Ovary (tissue), 9 donors: Measurements from ENCODE around the gene NFIB. TPM values are rescaled to one million over a fixed set of nuclear protein-coding genes. Genes with fewer than 3 reads are reported as not detected.

Source experiments
- DNase-seq, 5 donors: peaks; one replicate each; pipeline ENCODE4 v3.0.0-alpha.2; 2019 to 2020
- H3K27ac ChIP-seq, 2 donors: fragments of 200-600 bp; one replicate each; pipeline versions ENCODE4 v1.5.1 to v1.8.0; 2019 to 2022
- H3K27me3 ChIP-seq: fragments of 200-600 bp; one replicate; pipeline ENCODE4 v1.8.0; 2022
- H3K36me3 ChIP-seq: fragments of 200-600 bp; sonication (generic); one replicate; pipeline ENCODE4 v1.5.1; 2019
- H3K4me1 ChIP-seq: one replicate; pipeline ENCODE4 v1.8.1; 2013; ENCODE audit warnings: mild to moderate bottlenecking, moderate library complexity; ENCODE audit not compliant: insufficient read depth
- H3K4me3 ChIP-seq: fragments of 200-600 bp; sonication (generic); one replicate; pipeline ENCODE4 v1.5.1; 2017
- H3K9me3 ChIP-seq, 2 donors: fragments of 200-600 bp in 1 of 2; sonication (generic) in 1 of 2; one replicate each; pipeline versions ENCODE4 v1.5.1 to v1.8.1; 2013 to 2019; ENCODE audit warnings: mild to moderate bottlenecking in 1 of 2, moderate library complexity in 1 of 2
- CTCF ChIP-seq, 3 donors: fragments of 450-650 bp in 2 of 3; fragments of 200-600 bp in 1 of 3; IDR thresholded peaks; one replicate each; pipeline versions ENCODE4 v1.5.1 to v1.8.0; 2016 to 2022; ENCODE audit warnings: antibody characterized with exemption in 3 of 3, mild to moderate bottlenecking in 1 of 3
- EP300 ChIP-seq: sonication (generic); formaldehyde crosslinking; IDR thresholded peaks from one replicate; pipeline ENCODE4 v1.6.1; 2017; ENCODE audit warnings: antibody characterized with exemption
- POLR2A ChIP-seq: fragments of 450-650 bp; IDR thresholded peaks from one replicate; pipeline ENCODE4 v1.6.1; 2017; ENCODE audit warnings: antibody characterized with exemption, mild to moderate bottlenecking, moderate library complexity
- WGBS, 3 donors: extraction: QIAGEN DNeasy Blood & Tissue Kit in 1 of 3; methylation state at CpG; one replicate each; pipeline versions ENCODE4 v1.1.5 to v1.1.7; 2013 to 2017; 5-methylcytosine and 5-hydroxymethylcytosine counted together
- intact Hi-C, 4 donors: fragments of 100-400 bp; cut with DNase I; formaldehyde crosslinking; loops; one replicate each; pipeline versions ENCODE4 v1.11.0 to v1.15.1; 2022 to 2023
- polyA plus RNA-seq, 2 donors: library from polyadenylated mRNA; stranded (reverse); fragments of 200-250 nt in 1 of 2; fragments of 350-450 nt in 1 of 2; fragmentation: Illumina TruSeq in 1 of 2; extraction: RNeasy Lipid Tissue Mini Kit (QIAGEN cat#74804) in 1 of 2; gene quantifications; one replicate each; pipeline ENCODE4 v1.2.3, GENCODE V29; 2013 to 2014
- total RNA-seq, 7 donors: library from RNA; depleted of rRNA in 2 of 7; stranded (reverse); fragments of >200 nt in 2 of 7; fragmentation: NEBNext Ultra II Directional in 3 of 7; extraction: Animal tissue kit (Norgen Biotek cat#: 25700) in 3 of 7; gene quantifications; one replicate each; pipeline versions ENCODE4 v1.1.0 to v1.2.4, GENCODE V29; 2016 to 2023
- donor health status: DM: no; HTN: no; CAD: no; lungs with moderate emphysema.
- donor health status: DM: no; HTN: no; CAD: no.
- donor health status: Bipolar disorder and iron deficiency.
- donor health status: DM: yes; HTN: yes; CAD: no.
- donor health status: DM: no; HTN: no; CAD: no.
- donor health status: DM: yes; HTN: yes; CAD: no.

The NFIB gene
- total and polyA plus RNA-seq, 9 donors: 8.7 to 111 (median 53.2) TPM

- WGBS, 3 donors: 95 to 96% (median 95%) methylated on average over 5 of the region's 5 CpGs
- no peak for DNase-seq
These were observed 219.4 kb downstream of the NFIB start for GRCh38 chr9:14094491-14094890.

GRCh38 chr9:14092344-14092743, 221.6 kb downstream of the NFIB start:
- DNase-seq: no peak
- intact Hi-C loops: loop anchor here in 1 of 4 donors (10.0 kb wide), 1 partner anchor 222 kb away; the partner anchor contains the start of gene NFIB
- no peak overlapping the region for H3K4me3 ChIP-seq
- H3K9me3 ChIP-seq: no peaks in the 10 kb centered on the region
- no peaks in the 10 kb centered on the region for H3K36me3 ChIP-seq
- WGBS, 3 donors: 92 to 100% (median 100%) methylated on average over 1 of the region's 1 CpG
- H3K27me3 ChIP-seq: no peaks in the 10 kb centered on the region
- no peaks in the 10 kb centered on the region for H3K4me1 ChIP-seq
- TF ChIP-seq CTCF (IDR thresholded peaks at IDR 0.05) (no peak), EP300 (no peak)
- H3K27ac ChIP-seq: no peak overlapping the region

More at GRCh38 chr9:14094491-14094890, 219.4 kb downstream of the NFIB start:
- H3K27ac ChIP-seq: no peak overlapping the region
- no peak overlapping the region for H3K4me3 ChIP-seq
- H3K9me3 ChIP-seq: no peaks in the 10 kb centered on the region
- TF ChIP-seq EP300 (no peak), POLR2A (no peak), CTCF (IDR thresholded peaks at IDR 0.05) (no peak)
- intact Hi-C loops: loop anchor here in 1 of 4 donors (10.0 kb wide), 1 partner anchor 220 kb away; the partner anchor contains the start of gene NFIB
- no peaks in the 10 kb centered on the region for H3K27me3 ChIP-seq
- H3K4me1 ChIP-seq: peaks cover 1% of the 10 kb centered on the region
- no peaks in the 10 kb centered on the region for H3K36me3 ChIP-seq

- no peaks in the 10 kb centered on the region for H3K9me3 ChIP-seq
- no peaks in the 10 kb centered on the region for H3K4me1 ChIP-seq
- intact Hi-C loops: no loop called here
- TF ChIP-seq POLR2A: no peak
- no peak for TF ChIP-seq CTCF (IDR thresholded peaks at IDR 0.05)
- no peak for TF ChIP-seq EP300
- H3K27ac ChIP-seq: no peak overlapping the region
- 88 to 90% (median 88%) methylated on average over 4 of the region's 4 CpGs for WGBS, 3 donors
- no peaks in the 10 kb centered on the region for H3K27me3 ChIP-seq
- no peaks in the 10 kb centered on the region for H3K36me3 ChIP-seq
- H3K4me3 ChIP-seq: no peak overlapping the region
- no peak for DNase-seq
These were observed 224.7 kb downstream of the NFIB start for GRCh38 chr9:14089051-14089803.

- no peak for TF ChIP-seq POLR2A
- no peak for TF ChIP-seq CTCF (IDR thresholded peaks at IDR 0.05)
- Histone ChIP-seq H3K4me3 (no peak overlapping the region), H3K9me3 (no peaks in the 10 kb centered on the region), H3K36me3 (no peaks in the 10 kb centered on the region), H3K27me3 (no peaks in the 10 kb centered on the region), H3K27ac (no peak overlapping the region), H3K4me1 (no peaks in the 10 kb centered on the region)
- DNase-seq: no peak
- 96 to 98% (median 97%) methylated on average over 7 of the region's 7 CpGs for WGBS, 3 donors
- intact Hi-C loops: no loop called here
These were observed 226.4 kb downstream of the NFIB start for GRCh38 chr9:14087576-14087975.
